HG03025 (cell line): Measurements from ENCODE around the gene CUEDC1.
"Not testable (repeated sequence)": the region's sequence is repeated elsewhere in the genome, so short reads cannot be mapped to it uniquely, and the experiment has no call there.

Experiments
- ATAC-seq: cut with Tn5 transposase; IDR thresholded peaks from one replicate; pipeline ENCODE4 v1.9.1; 2021; ENCODE audit warnings: mild to moderate bottlenecking, moderate library complexity; ENCODE audit not compliant: unreplicated experiment, low FRiP score

CUEDC1 gene

GRCh38 chr17:57985675-57985974 is 30.4 kb upstream of the CUEDC1 start:
- no peak for ATAC-seq

GRCh38 chr17:57984936-57985674 is 29.9 kb upstream of the CUEDC1 start:
- ATAC-seq, result no peak

GRCh38 chr17:57984261-57984890 is 29.2 kb upstream of the CUEDC1 start:
- no peak for ATAC-seq

- ATAC-seq, result no peak
Measured at GRCh38 chr17:57983446-57983845, 28.2 kb upstream of the CUEDC1 start.

DNA sequence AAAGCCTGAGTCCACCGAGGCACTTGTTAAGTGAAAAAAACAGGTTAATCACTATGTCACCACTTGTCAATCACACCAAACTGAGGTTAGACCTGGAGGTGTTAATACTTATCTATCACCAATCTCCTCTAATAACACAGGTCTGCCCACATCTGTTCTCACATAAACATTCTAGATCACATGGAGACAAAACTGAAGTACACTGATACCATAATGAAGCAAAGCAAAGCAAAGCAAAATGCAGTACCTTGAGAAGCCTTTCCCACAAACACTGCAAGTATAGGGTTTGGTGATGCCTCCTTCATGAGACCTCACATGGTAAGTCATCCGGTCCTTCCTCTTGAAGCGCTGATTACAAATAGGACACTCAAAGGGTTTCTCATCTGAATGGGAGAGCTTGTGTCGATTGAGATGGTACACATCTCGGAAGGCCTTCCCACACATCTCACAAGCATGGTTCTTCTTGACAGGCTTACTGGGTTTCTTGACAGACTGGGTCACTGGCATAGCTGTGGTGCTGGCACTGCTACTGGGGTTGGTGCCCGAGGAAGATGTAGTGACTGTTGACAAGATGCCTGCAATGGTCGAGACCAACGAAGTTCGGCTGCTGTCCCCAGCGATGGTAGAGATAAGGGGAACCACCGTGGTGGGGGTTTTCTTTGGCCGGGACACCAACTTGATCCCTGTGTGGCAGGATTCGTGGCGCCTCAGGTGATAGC is 27.4 kb upstream of the CUEDC1 start:
- ATAC-seq, result no peak

DNA sequence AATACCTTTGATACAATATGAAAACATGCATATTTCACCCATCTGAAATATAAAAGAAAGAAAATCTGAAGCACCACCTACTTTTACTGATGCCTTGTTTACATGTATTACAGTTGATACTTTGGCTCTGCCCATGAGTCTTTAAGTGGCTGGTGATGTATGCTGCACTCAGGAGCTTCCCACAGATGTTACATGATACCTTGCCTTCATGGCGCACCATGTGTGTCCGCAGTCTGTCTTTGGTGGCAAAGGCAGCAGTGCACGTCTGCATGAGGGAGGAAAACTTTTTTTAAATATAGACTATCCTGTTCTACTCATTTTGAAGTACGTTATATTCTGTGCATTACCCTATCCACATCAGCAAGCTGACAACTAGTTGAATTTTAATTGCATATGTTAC is 25.3 kb upstream of the CUEDC1 start:
- no peak for ATAC-seq

GRCh38 chr17:57979076-57979475 is 23.9 kb upstream of the CUEDC1 start:
- no peak for ATAC-seq

DNA sequence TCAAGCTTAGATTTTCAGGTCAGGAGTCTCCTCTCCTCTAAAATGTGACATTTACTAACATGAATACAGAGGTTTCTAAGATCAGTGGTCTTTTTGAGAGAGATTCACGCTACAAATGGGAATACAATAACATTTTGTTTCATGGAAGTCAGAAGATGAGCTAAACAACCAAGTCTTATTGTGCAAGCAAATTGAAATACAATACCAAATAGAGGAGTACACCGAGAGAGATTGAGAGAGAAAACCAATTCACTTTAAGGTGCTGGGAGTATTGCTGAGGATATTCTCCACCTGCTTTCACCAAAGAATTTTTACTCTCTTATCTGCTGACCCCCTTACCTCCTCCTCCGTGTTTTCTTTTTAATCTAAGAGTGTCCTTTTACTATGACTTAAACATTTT is 21.4 kb upstream of the CUEDC1 start:
- ATAC-seq, result no peak

DNA sequence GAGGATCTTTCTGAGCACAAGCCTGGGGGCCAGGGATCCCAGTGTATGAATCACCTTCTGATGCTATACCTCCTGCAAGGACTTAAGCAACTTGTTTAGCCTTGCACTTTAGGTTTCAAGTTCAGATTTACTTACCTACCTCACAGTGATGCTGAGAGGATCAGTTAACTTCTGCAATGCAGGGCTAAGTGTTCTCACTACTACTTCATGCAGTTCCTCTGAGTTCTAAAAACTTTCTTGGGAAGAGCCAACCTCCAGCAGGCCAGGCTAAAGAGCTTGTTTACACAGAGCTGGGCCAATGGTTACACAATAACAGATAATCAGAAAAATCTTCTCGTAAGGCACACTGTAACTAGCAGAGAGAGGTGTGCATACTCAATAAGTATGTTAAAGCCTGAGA is 19.8 kb upstream of the CUEDC1 start:
- no peak for ATAC-seq

GRCh38 chr17:57974053-57974824 is 19.0 kb upstream of the CUEDC1 start:
- ATAC-seq, result not testable (repeated sequence)

DNA sequence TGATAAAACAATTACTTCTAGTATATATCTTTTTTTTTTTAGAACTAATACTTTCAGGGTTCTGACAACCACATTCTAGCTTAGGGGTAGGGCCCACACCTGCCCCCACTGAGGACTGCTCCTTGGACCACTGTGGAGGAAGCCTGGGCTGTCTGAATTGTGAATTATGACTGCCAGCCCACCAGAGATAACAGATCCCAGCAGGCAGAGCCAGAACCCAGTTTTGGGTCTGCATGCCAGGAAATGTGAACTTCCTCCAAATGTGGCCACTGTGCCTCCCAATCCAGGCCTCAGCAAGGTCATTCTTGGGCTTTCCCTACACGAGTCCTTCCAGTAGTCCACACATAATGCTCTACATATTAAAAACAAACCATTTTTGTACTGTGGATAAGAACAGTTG is 16.9 kb upstream of the CUEDC1 start:
- no peak for ATAC-seq

DNA sequence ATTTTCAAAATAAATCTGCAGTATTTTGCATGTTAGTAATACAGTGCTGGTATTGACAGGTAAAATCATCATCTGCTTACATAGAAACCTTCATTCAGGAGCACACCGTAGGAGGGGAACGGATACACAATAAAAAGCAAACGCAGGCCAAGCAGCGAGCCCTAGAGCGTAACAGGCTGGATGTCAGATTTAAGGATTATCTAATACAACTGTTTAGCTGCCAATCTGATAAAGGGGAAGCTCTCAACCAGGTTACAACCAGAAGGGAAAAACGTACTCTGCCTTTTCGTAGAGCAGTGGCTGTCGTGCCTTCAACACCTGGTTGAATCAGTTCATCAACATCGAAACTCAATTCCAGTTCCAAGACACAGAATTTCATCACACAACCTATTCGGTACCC is 16.4 kb upstream of the CUEDC1 start:
- ATAC-seq, result no peak

DNA sequence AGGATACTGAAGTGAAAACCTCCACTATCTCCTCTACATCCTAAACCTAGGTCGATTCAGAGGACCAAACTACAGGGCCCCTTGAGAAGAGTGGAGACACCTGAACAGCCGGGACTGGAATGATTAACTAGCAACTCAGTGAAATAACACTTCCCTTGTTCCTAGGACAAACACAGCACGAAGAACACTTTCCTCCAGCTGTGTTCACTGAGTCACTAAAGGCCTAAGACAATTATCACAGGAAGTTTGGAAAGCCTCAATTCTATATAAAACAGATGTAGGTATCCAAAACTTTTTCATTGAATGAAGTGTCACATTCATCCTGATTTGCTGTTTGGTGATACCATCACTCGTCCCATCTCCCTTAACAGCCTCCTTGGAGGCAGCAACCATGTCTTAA is 15.5 kb upstream of the CUEDC1 start:
- no peak for ATAC-seq

- ATAC-seq, result no peak
Measured at GRCh38 chr17:57968456-57968855, 13.2 kb upstream of the CUEDC1 start.

GRCh38 chr17:57966875-57967274 is 11.7 kb upstream of the CUEDC1 start:
- no peak for ATAC-seq

DNA sequence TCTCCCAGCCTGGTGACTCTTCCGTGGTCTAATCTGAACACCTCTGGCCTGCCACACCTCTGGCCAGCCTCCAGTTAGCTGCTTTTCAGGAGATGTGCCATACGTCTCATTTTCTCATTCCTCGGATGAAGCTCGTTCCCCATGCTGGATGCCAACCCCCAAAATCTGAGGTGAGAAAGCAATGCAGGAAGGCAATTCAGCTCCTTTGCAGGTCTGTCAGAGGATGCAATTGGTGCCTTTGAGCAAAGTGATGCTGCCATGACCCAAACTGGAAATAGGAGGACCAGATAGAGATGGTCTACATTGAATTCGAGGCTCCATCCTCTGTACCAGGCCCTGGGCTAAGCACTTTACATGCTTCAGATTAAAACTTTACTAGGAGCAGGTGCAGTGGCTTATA is 11.0 kb upstream of the CUEDC1 start:
- no peak for ATAC-seq

DNA sequence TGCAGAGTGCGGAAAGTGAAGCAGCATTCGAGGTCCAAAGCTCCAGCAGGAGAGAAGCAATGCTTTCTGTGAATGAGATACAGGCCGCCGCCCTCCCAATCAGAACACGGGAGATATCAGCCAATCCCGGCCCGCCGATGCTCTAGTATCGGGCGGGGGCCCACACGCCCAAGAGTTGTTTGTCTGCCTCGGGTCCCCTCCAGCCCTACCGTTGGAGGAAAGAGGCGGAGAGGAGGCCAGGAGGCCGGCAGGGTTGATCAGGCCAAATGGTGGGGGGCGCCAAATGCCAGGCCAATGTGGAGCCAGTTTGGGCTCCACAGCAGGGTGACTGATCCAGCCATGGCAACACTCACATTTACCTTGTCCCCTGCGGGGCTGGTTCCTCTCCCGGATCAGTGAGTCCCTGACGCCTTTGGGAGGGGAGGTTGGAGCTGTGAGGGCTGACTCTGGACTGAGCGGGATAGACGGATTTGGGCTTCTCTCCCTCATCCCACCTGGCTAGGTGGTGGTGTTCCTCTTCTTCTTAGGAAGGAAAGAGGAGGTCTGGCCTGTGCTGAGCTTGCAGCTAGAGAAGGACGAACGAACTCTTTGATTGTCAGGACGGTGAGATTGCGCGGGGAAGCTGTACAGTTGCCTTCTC is 10.4 kb upstream of the CUEDC1 start:
- ATAC-seq, result no peak

- ATAC-seq, result no peak
Measured at GRCh38 chr17:57963149-57963511, 7.9 kb upstream of the CUEDC1 start.

DNA sequence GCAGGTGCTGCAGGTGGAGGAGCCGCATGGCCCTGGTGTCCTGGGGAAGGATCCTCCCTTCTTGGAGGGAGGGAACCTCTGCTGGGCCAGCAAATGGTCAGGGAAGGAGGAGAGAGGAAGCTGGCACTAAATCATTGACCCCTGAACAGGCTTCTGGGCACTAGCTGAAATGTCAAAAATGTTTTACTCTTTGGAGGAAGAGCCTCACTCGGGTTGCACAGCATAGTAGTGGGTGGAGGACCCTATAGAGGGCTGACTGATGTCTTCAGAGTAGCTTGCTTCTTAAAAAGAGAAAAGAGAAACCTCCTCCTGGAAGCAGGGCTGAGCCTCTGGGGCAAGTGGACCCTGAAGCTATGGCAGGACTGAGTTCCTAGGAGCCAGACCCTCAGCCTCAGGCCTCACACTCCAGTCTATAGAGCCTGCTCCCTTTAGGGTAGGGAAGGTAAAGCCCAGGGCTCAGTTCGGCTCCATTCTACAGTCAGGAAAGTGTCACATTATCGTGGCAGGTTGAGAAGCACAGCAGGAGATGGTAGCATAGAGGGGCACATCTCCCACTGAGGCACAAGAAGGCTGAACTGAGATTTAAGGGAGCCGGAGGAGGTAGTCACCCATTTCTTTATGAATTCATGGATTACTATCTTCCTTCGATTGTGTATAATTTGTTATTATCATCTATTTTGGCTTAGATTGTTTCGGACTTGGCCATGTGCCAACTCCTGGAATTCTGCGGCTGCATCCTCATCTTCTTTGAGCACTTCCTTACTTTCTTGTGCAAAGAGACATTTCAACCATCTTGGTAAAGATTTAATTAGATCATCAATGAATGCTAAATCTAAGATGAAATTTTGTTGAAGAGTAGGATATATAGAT is 7.3 kb upstream of the CUEDC1 start:
- ATAC-seq, result no peak

DNA sequence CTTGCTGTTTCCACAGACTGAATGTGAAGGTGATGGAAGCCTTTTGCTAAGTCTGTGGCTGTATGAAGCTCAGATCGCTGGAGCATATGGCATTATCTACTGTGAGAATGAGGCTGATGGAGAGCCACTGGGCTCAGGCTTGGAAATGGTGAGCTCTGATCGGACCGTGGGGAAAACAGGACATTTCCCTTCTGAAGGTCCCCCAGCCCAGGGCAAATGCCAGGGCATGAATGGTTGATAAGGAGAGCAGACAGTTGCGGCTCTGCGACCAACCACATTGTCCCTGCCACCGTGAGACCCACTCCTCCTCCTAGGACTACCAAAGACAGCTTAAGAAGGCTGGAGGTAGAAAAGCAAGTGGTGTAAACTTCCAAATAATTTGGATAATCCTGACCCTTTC is 4.7 kb upstream of the CUEDC1 start:
- ATAC-seq, result no peak
